Lung (tissue), 12 donors: ENCODE measurements around the gene NIN. TPM values are rescaled to one million over a fixed set of nuclear protein-coding genes. Genes with fewer than 3 reads are reported as not detected.
"Not testable (repeated sequence)": the region's sequence is repeated elsewhere in the genome, so short reads cannot be mapped to it uniquely, and the experiment has no call there.

ENCODE experiments used
- ATAC-seq: fragments of 200-7000 bp; cut with Tn5 transposase; one replicate; pipeline ENCODE4 v1.9.1; 2020; ENCODE audit warnings: moderate number of reproducible peaks; ENCODE audit not compliant: insufficient read depth, low FRiP score
- DNase-seq, 3 donors: peaks; one replicate each; pipeline ENCODE4 v3.0.0-alpha.2; 2013 to 2017
- H3K27ac ChIP-seq, 2 donors: one replicate each; pipeline ENCODE4 v1.5.1; 2013; ENCODE audit warnings: mild to moderate bottlenecking in 2 of 2, moderate library complexity in 2 of 2, control low read depth in 1 of 2, inconsistent platforms in 1 of 2, low read depth in 1 of 2, low read length in 1 of 2
- H3K27me3 ChIP-seq, 3 donors: one replicate each; pipeline ENCODE4 v1.5.1; 2013; ENCODE audit warnings: low read length in 2 of 3; ENCODE audit not compliant: control insufficient read depth in 3 of 3, insufficient read depth in 3 of 3
- H3K36me3 ChIP-seq, 4 donors: one replicate each; pipeline ENCODE4 v1.5.1; 2013; ENCODE audit warnings: low read length in 4 of 4, mild to moderate bottlenecking in 1 of 4, moderate library complexity in 1 of 4; ENCODE audit not compliant: control insufficient read depth in 4 of 4, insufficient read depth in 4 of 4
- H3K4me1 ChIP-seq, 5 donors: one replicate each; pipeline ENCODE4 v1.5.1; 2013; ENCODE audit warnings: low read length in 5 of 5, mild to moderate bottlenecking in 2 of 5, moderate library complexity in 1 of 5; ENCODE audit not compliant: control insufficient read depth in 5 of 5, insufficient read depth in 5 of 5
- H3K4me3 ChIP-seq: one replicate; pipeline ENCODE4 v1.5.1; 2013; ENCODE audit warnings: mild to moderate bottlenecking, control low read depth, moderate library complexity
- H3K9ac ChIP-seq, 2 donors: one replicate each; pipeline ENCODE4 v1.5.1; 2013; ENCODE audit warnings: low read length in 2 of 2, control low read depth in 1 of 2; ENCODE audit not compliant: insufficient read depth in 1 of 2
- H3K9me3 ChIP-seq, 4 donors: one replicate each; pipeline ENCODE4 v1.5.1; 2013; ENCODE audit warnings: low read length in 3 of 4, mild to moderate bottlenecking in 1 of 4, moderate library complexity in 1 of 4; ENCODE audit not compliant: control insufficient read depth in 4 of 4, insufficient read depth in 3 of 4
- WGBS, 2 donors: extraction: QIAGEN DNeasy Blood & Tissue Kit; methylation state at CpG; one replicate each; pipeline ENCODE4 v1.1.7; 2013; 5-methylcytosine and 5-hydroxymethylcytosine counted together
- polyA plus RNA-seq, 2 donors: library from polyadenylated mRNA; stranded (reverse); fragments of 200-250 nt; gene quantifications; one replicate each; pipeline ENCODE4 v1.2.1, GENCODE V29; 2013
- total RNA-seq, 2 donors: library from RNA; depleted of rRNA in 1 of 2; stranded (reverse); fragments of >200 nt in 1 of 2; gene quantifications; one replicate each; pipeline ENCODE4 v1.2.1, GENCODE V29; 2014 to 2021
- TF ChIP-seq, protein P1 (sequence below): IDR thresholded peaks from 2 replicates; pipeline ENCODE4 v1.5.1; 2012; ENCODE audit warnings: mild to moderate bottlenecking; ENCODE audit errors: control extremely low read depth, extremely low read depth
- donor health status: control.
- donor health status: control.
- donor health status: Bipolar disorder and iron deficiency.
- donor health status: healthy.
- donor health status: DM: yes; HTN: yes; CAD: no.

Gene NIN
- total and polyA plus RNA-seq, 4 donors: 5.2 to 38.6 (median 24.2) TPM

DNA sequence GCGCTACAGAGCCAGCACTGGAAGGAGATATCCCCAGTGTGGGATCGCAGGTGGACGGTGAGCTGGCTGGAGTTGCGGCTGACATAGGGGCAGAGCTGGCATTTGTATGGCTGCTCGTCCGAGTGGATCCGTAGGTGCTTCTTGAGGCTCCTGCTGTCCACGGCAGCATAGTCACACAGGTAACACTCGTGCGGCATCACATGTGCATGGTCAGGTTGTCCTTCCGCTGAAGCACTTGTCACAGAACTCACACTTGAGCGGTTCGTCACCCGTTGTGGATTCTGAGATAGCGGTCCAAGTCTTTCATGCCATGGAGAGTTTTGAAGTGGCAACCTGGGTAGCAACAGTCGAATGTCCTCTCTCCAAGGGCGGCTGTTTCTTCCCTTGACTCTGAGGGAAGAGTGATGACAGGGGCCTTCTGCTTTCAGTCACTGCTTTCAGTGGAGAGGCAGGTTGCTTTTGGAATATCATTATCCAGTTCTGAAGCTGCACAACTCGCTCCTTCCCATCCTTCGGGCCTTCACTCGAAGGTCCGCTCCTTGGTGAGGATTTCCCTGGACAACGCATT, 125.9 kb downstream of the NIN start:
- DNase-seq (no peak), ATAC-seq (no peak)
- no peak overlapping the region for H3K4me3 ChIP-seq
- no peaks in the 10 kb centered on the region for H3K9me3 ChIP-seq
- TF ChIP-seq, protein P1, sequence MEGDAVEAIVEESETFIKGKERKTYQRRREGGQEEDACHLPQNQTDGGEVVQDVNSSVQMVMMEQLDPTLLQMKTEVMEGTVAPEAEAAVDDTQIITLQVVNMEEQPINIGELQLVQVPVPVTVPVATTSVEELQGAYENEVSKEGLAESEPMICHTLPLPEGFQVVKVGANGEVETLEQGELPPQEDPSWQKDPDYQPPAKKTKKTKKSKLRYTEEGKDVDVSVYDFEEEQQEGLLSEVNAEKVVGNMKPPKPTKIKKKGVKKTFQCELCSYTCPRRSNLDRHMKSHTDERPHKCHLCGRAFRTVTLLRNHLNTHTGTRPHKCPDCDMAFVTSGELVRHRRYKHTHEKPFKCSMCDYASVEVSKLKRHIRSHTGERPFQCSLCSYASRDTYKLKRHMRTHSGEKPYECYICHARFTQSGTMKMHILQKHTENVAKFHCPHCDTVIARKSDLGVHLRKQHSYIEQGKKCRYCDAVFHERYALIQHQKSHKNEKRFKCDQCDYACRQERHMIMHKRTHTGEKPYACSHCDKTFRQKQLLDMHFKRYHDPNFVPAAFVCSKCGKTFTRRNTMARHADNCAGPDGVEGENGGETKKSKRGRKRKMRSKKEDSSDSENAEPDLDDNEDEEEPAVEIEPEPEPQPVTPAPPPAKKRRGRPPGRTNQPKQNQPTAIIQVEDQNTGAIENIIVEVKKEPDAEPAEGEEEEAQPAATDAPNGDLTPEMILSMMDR: no peak
- no peaks in the 10 kb centered on the region for H3K4me1 ChIP-seq
- H3K27ac ChIP-seq: no peak overlapping the region
- WGBS, 2 donors: 96 to 97% methylated on average over 22 of the region's 22 CpGs
- no peaks in the 10 kb centered on the region for H3K36me3 ChIP-seq
- no peak overlapping the region for H3K9ac ChIP-seq
- no peaks in the 10 kb centered on the region for H3K27me3 ChIP-seq

DNA sequence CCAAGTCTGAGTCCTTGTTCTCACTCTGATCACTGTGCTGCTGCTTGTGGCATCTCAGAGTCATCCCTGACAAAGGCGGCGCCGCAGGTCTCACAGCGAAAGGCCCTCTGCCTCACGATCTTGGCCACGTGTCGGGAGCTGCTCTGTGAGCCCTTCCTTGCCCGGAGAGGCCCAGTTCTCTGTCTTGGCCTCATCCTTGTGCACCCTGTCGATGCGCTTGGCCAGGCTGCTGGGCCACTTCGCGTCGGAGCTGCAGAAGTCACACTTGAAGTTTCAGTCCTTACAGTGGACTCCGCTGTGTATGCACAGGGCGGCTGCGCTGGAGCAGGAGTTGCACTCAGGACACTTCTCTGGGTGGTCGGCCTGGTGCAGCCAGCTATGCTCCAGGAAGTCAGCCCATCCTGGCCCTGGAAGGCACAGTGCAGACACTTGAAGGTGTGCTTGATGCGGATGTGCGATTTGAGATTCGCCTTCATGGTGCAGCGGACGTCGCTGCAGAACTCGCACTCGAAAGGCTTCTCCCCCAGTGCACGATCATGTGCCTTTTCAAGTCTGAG, 126.4 kb downstream of the NIN start:
- DNase-seq: no peak
- Histone ChIP-seq H3K9me3 (no peaks in the 10 kb centered on the region), H3K4me3 (no peak overlapping the region), H3K27me3 (no peaks in the 10 kb centered on the region), H3K36me3 (no peaks in the 10 kb centered on the region), H3K9ac (no peak overlapping the region), H3K4me1 (no peaks in the 10 kb centered on the region), H3K27ac (no peak overlapping the region)
- TF ChIP-seq, protein P1: no peak
- 95 to 98% methylated on average over 26 of the region's 26 CpGs for WGBS, 2 donors
- ATAC-seq: no peak

DNA sequence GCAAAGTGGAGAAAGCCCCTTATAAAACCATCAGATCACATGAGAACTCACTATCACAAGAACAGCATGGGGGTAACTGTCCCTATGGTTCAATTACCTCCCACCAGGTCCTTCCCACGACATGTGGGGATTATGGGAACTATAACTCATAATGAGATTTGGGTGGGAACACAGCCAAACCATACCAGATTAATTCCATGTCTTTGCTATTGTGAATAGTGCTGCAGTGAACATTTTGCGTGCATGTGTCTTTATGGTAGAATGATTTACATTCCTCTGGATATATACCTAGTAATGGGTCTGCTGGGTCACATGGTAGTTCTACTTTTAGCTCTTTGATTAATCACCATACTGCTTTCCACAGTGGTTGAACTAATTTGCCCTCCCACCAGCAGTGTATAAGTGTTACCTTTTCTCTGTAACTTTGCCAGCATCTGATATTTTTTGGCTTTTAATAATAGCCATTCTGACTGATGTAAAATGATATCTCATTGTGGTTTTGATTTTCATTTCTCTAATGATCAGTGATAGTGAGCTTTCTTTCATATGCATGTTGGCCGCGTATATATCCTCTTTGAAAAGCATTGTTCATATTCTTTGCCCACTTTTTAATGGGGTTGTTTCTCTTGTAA, 133.2 kb downstream of the NIN start:
- Histone ChIP-seq H3K27ac (no peak overlapping the region), H3K27me3 (no peaks in the 10 kb centered on the region), H3K4me3 (no peak overlapping the region), H3K9ac (no peak overlapping the region), H3K9me3 (peaks cover 0 to 6% (median 0%) of the 10 kb centered on the region in 4 donors), H3K4me1 (no peaks in the 10 kb centered on the region), H3K36me3 (no peaks in the 10 kb centered on the region)
- no peak for DNase-seq
- ATAC-seq: no peak
- 79 to 88% methylated on average over 4 of the region's 4 CpGs for WGBS, 2 donors
- TF ChIP-seq, protein P1: no peak

DNA sequence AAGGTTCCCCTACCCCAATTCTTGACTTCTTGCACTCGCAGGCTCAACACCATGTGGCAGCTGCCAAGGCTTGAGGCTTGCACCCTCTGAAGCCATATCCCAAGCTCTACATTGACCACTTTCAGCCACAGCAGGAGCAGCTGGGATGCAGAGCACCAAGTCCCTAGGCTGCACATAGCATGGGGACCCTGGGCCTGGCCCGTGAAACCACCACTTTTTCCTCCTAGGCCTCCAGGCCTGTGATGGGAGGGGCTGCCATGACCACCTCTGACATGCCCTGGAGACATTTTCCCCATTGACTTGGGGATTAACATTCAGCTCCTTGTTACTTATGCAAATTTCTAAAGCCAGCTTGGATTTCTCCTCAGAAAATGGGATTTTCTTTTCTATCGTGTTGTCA, 136.7 kb downstream of the NIN start:
- H3K9me3 ChIP-seq, ATAC-seq, H3K9ac ChIP-seq, H3K4me3 ChIP-seq, H3K27me3 ChIP-seq, DNase-seq, H3K4me1 ChIP-seq, H3K27ac ChIP-seq, H3K36me3 ChIP-seq: not testable (repeated sequence)
- 83 to 98% methylated on average over 3 of the region's 3 CpGs for WGBS, 2 donors
